Hematopoietic multipotent progenitor cell treated with erythropoietin and hydrocortisone succinate and interleukin-3 and kit ligand, for 6 days (in vitro differentiated cells): Measurements from ENCODE around the gene TSHZ2.

Source experiments
- DNase-seq: peaks from one replicate; pipeline ENCODE4 v3.0.0-alpha.2; 2015

The TSHZ2 gene

GRCh38 chr20:53330601-53331140, 358.5 kb downstream of the TSHZ2 start:
- no peak for DNase-seq

GRCh38 chr20:53331151-53331973, 359.2 kb downstream of the TSHZ2 start:
- DNase-seq: peak; percentile 4

GRCh38 chr20:53332022-53332837, 360.1 kb downstream of the TSHZ2 start:
- DNase-seq: no peak

- DNase-seq: no peak
Measured at GRCh38 chr20:53334861-53335260, 362.7 kb downstream of the TSHZ2 start.

- no peak for DNase-seq
Measured at GRCh38 chr20:53335555-53335954, 363.4 kb downstream of the TSHZ2 start.

- no peak for DNase-seq
Measured at GRCh38 chr20:53336892-53337291, 364.7 kb downstream of the TSHZ2 start.

GRCh38 chr20:53337390-53338101, 365.4 kb downstream of the TSHZ2 start:
- no peak for DNase-seq

- no peak for DNase-seq
Measured at GRCh38 chr20:53338716-53339115, 366.6 kb downstream of the TSHZ2 start.

GRCh38 chr20:53342429-53342828, 370.3 kb downstream of the TSHZ2 start:
- no peak for DNase-seq

GRCh38 chr20:53343448-53343847, 371.3 kb downstream of the TSHZ2 start:
- no peak for DNase-seq

- no peak for DNase-seq
Measured at GRCh38 chr20:53344891-53345290, 372.7 kb downstream of the TSHZ2 start.

- no peak for DNase-seq
Measured at GRCh38 chr20:53345536-53346334, 373.6 kb downstream of the TSHZ2 start.

GRCh38 chr20:53346335-53346648, 374.1 kb downstream of the TSHZ2 start:
- no peak for DNase-seq

GRCh38 chr20:53349730-53350129, 377.6 kb downstream of the TSHZ2 start:
- DNase-seq: no peak

GRCh38 chr20:53352727-53353440, 380.7 kb downstream of the TSHZ2 start:
- no peak for DNase-seq

- no peak for DNase-seq
Measured at GRCh38 chr20:53354314-53354713, 382.2 kb downstream of the TSHZ2 start.

GRCh38 chr20:53355790-53356189, 383.6 kb downstream of the TSHZ2 start:
- DNase-seq: no peak

- DNase-seq: no peak
Measured at GRCh38 chr20:53359425-53359824, 387.3 kb downstream of the TSHZ2 start.

- no peak for DNase-seq
Measured at GRCh38 chr20:53360852-53361251, 388.7 kb downstream of the TSHZ2 start.

- DNase-seq: no peak
Measured at GRCh38 chr20:53362736-53363135, 390.6 kb downstream of the TSHZ2 start.

- DNase-seq: no peak
Measured at GRCh38 chr20:53364646-53365045, 392.5 kb downstream of the TSHZ2 start.

- DNase-seq: no peak
Measured at GRCh38 chr20:53365076-53365475, 392.9 kb downstream of the TSHZ2 start.
